Measurements from ENCODE around the gene FAM118A.
"Not testable (repeated sequence)": the region's sequence is repeated elsewhere in the genome, so short reads cannot be mapped to it uniquely, and the experiment has no call there.

FAM118A gene

GRCh38 chr22:45309422-45310227 is at the start of gene FAM118A:
TSS of gene FAM118A (plus strand) at chr22:45309934. CDS start at chr22:45322380, 12,446 bp downstream.
- DNase-seq: peak; percentile 92 to 96

DNA sequence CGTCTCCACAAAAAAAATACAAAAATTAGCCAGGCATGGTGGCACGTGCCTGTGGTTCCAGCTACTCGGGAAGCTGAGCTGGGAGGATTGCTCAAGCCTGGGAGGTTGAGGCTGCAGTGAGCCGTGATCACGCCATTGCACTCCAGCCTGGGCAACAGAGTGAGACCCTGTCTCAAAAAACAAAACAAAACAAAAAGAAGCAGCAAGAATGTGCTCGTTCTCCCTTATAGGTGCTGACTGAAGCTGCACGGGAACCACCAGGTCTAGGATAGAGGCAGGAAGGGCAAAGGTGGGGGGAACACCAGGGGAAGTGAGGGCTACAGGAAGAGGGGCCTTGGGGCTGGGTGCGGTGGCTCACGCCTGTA is 49.4 kb upstream of the FAM118A start:
- not testable (repeated sequence) for DNase-seq

- DNase-seq: no peak
Observed at GRCh38 chr22:45261407-45262088, 48.2 kb upstream of the FAM118A start.

- peak in 1 of 2 donors; percentile 17 for DNase-seq
Observed at GRCh38 chr22:45262195-45262930, 47.4 kb upstream of the FAM118A start.

GRCh38 chr22:45262931-45263462 is 46.7 kb upstream of the FAM118A start:
- DNase-seq: no peak

GRCh38 chr22:45263463-45264269 is 46.1 kb upstream of the FAM118A start:
- peak in 1 of 2 donors; percentile 70 for DNase-seq

DNA sequence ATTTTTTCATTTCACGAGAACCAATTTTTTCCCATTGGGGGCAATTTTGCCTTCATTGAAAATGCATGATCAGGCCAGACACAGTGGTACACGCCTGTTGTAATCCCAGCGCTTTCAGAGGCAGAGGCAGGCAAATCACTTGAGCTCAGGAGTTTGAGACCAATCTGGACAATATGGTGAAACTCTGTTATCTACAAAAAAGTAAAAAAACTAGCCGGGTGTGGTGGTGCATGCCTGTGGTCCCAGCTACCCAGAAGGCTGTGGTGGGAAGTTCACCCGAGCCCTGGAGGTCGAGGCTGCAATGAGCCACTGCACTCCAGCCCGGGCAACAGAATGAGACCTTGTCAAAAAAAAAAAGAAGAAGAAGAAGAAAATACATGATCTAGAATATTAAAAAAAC is 44.2 kb upstream of the FAM118A start:
- DNase-seq: no peak

DNA sequence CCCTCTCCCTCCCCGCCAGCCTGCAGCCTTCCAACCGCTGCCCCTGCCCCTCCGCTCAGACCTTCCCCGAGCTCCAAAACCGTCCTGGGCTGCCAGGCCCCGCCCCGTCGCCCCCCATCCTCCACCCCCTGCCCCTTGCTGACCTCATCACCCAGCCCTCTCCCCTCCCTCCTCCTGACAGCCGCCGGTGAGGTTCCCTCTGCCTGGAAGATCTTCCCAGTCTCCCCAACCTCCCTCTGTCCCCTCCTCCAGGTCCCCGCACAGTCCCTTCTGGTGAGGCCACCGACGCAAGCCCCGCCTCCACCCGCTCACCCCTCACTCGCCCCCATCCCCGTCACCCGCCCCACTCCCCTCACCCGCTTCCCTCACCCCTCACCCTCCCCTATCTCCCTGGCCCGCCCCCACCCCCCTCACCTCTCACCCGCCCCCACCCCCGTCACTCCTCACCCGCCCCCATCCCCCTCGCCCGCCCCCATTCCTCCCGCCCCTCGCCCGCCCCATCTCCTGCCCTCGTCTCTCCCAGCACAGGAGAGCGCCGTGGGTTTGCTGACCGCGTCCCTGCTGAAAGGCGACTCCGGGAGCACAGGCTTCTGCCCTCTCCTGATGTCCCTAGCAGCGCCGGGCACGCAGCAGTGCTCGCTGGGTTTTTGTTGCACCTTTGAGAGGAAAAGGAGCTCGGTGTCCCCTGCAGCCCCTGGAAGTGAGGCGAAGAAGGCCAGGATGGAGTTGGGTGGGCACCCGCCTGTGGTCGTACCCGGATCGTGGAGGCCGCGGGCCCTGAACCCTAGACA is 41.4 kb upstream of the FAM118A start:
- peak in 1 of 2 donors; percentile 41 for DNase-seq

DNA sequence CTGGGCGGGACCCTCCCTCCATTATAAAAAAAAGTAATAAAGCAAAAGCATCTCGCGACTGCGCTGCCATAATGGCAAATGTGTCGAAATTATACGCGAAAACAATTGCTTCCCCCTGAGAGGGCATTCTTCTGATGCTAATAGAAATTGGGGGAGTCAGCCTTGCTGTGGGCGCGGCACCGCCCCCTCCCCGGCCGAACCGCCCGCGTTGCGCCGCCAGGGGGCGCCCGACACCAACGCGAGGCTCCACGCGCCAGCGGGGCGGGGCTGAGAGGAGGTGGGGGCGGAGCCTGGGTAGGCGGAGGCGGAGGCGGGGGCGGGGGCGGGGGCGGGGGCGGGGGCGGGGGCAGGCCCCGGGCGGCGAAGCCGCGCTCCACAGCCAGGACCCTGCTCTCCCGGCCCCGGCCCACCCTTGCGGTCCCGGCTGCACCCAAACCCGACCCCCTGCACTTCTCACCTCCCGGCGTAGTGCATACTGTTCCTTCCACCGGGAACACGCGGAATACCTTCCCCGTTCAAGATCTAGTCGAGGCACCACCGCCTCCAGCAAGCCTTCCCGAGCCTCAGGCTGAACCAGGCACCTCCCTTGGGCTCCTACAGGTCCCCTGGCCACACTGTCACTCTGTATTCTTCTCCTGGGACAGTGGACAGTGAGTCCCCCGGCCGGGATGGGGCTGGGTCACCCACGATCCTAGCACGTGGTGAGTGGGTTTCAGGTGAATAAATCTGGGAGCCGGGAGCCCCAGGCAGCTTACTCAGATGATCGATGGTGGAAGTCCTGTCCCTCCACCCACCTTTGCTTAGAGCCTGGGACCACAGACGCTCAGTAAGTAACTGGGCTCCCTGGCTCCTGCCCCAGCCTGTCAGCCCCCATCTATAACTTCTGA is 40.5 kb upstream of the FAM118A start:
- peak; percentile 83 to 91 for DNase-seq

DNA sequence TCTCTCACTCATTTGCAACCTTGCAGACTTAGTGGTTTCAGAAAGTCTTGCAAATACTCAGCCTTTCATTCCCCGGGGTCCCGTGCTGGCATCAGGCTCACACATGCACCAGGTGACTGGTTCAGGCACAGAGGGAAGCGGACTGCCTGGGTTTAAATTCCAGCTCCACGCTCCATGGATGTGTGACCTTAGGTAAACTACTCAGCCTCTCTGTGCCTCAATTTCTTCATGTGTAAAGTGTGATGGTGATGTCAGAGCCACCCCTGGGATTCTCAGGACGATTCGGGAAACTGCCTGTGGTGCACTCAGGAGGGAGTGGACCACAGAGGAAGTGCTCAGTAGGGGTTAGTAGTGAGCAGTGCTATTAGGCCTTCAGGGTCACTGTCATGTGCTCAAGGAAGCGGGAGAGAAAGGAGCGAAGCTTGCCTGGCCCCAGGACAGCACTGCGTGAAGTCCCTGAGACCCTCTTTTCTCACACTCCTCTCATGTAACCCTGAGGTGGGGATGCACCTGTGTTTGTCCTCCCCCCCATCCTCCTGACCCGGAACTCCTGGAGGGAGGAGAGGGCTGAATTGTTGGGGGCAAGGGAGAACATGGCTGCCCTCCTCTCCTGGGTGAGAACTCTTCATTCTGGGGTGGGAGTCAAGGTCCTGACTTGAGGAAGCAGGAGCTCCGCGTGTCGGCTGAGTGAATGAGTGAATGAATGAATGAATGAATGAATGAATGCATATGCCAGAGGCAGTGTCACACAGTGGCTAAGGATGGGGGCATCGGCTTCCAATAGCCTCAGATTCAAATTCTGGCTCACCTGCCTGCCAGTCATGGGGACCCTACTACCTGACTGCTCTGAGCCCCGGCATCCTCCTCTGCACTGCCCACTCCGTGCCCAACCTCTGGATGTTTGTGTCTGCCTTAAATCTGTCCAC is 39.4 kb upstream of the FAM118A start:
- DNase-seq: no peak

- DNase-seq: no peak
Observed at GRCh38 chr22:45271667-45272201, 38.0 kb upstream of the FAM118A start.

DNA sequence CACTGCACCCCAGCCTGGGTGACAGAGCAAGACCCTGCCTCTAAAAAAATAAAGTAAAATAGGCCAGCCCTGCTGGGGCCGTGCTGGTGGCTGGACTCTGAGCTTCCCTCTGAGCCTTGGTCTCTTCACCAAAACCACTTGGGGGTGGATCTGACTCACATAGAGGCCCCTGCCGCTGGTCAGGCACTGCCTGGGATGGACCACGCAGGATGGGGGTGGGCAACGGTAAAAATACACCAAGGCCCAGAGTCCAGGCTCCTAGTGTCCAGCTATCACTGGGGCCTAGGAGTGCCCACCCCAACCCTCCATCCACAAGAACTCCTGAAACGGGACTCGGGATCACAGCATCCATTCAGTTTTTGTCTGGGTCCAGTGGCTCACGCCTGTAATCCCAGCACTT is 37.2 kb upstream of the FAM118A start:
- no peak for DNase-seq

GRCh38 chr22:45273452-45274075 is 36.2 kb upstream of the FAM118A start:
- no peak for DNase-seq

- DNase-seq: no peak
Observed at GRCh38 chr22:45276507-45277105, 33.1 kb upstream of the FAM118A start.

- DNase-seq: not testable (repeated sequence)
Observed at GRCh38 chr22:45277720-45278119, 32.0 kb upstream of the FAM118A start.

- no peak for DNase-seq
Observed at GRCh38 chr22:45278125-45278524, 31.6 kb upstream of the FAM118A start.

GRCh38 chr22:45280587-45280980 is 29.1 kb upstream of the FAM118A start:
- DNase-seq: no peak

DNA sequence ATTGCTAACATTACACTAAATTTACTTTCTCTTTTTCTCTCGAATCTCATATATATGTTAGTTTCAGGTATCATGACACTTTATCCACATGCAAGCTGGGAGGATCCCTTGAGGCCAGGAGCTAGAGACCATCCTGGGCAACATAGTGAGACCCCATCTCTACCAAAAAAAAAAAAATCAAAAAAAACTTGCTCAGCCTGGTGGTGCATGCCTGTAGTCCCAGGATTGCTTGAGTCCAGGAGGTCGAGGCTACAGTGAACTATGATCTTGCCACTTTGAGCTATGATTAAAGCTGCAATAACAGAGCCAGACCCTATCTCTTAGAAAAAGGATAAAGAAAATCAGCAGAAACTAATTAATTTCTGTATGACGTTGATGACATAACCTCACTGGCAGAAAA is 28.7 kb upstream of the FAM118A start:
- no peak for DNase-seq
